Fibroblast of skin of back (primary cell): ENCODE measurements around the gene OXCT1. TPM values are rescaled to one million over a fixed set of nuclear protein-coding genes. Genes with fewer than 3 reads are reported as not detected.

Source experiments
- DNase-seq: peaks from one replicate; pipeline ENCODE4 v3.0.0-alpha.2; 2013
- polyA plus RNA-seq, 2 experiments: library from polyadenylated mRNA; unstranded; fragments of 120-200 nt; gene quantifications; one replicate each; pipeline ENCODE4 v1.2.1, GENCODE V29; 2013; ENCODE audit not compliant: insufficient read length in 2 of 2

The OXCT1 gene
- polyA plus RNA-seq (2013, experiment 1 of 2; ENCODE audit: insufficient read length): 43.2 TPM
- polyA plus RNA-seq (2013, experiment 2 of 2; ENCODE audit: insufficient read length): 32.7 TPM

DNA sequence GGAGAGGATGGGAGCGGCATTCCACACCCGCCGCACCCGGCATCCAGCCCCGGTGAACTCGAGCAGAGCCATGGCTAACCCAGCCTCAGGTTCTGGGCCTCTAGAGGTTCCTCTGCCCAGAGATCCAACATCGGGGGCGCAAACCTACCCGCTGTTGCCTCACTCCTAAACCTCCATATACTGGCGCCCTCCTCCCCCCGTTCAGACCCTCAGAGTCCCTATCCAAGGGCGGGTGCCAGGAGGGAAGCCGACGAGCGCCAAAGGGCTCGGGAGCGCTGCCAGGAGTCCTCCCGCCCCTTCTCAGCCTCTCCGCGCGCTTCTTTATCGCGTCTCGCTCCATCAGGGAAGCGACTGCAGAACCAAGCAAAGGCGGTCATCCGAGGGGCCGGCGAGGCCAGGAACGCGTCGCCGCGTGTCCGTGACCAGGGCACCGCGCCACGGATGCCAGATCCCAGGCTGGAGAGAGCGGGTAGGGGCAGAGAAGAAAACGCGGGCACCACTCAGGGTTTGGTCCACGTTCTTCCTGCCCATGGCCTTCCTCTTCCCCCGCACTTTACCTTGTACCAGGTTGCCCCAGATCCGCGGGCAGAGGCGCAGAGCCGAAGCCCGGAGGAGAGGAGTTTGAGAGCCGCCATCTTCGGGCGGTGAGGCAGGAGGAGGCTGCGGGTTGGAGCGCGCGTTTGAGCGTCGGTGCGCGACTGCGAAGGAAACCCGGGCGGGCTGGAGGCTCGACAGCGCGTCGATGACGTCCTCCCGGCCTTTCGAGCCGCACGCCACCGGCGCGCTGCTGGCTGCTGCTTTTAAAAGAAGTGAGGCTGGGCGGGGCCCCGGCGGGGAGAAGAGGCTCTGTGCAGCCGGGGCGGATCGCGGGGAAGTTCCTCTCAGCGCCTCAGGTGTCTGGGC, at the start of gene OXCT1:
Gene OXCT1, minus strand, starts transcription at position 702 of the 903 bp plus-strand sequence. Its CDS starts 67 bp downstream, at position 635.
- DNase-seq: peak; percentile 83

DNA sequence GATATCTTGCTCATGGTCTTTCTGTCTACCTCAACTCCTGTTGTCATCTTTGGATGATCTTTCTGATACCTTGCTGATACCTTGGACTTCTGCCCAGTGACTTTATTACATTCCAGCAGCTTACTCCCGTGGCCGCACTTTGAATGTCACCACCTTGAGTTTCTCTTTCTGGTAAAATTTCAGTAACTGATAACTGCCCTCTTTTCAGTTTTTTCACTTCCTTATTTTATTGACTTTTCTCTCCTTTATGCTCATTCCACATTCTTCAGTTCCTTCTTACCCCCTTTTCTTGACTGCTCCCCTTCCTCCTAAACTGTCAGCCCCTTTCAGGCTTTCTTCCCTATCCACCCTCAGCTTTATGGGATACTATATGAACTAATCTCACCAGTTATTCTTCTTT, 47.9 kb upstream of the OXCT1 start:
- DNase-seq: no peak

DNA sequence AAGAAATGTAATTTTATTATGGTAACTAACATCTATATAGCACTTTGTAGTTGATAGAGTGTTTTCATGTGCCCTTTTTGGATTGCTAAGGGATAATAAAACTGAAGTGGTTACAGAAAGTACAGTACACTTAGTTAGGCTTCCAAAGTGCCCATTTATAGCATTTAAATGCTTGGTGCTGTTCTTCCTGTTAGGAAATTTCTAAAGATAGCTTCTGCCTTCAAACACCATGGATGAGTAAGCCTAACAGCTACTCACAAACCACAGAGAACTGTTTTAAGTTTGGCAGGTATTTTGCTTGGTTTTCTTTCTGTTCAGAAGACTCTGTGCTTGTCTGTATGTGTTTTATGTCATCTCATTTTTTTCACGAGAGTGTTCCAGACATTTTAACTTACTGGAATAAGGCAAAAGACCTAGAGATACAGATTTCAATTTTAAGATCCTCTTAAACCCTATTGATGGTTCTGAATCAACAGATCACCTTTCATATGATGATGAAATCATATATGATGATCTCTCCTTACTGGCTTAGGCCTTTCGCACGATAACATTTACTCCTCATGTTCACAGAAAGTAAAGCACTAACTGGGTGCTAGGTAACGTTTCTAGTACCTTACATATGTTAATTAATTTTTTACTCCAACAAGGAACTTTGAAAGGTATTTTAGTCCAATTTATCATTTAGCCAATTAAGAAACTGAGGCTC, 38.3 kb upstream of the OXCT1 start:
- peak; percentile 58 for DNase-seq

DNA sequence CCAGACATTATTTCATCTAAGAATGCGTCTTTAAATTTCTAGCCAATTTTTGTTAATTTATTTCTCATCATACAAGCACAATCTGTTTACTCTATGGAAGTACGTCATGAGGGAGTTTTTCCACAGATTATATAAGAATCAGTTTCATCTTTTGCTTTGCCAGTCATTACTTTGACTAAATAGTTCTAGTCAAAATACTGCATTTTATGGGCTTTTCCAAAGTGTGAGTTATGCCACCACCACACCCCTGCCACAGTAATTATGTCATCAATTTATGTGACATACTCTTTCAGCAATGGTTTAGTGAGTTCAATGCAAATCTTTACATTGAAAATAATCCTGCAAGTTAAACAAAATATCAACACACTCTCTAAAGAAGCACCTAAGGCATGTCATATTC, 35.9 kb upstream of the OXCT1 start:
- no peak for DNase-seq

DNA sequence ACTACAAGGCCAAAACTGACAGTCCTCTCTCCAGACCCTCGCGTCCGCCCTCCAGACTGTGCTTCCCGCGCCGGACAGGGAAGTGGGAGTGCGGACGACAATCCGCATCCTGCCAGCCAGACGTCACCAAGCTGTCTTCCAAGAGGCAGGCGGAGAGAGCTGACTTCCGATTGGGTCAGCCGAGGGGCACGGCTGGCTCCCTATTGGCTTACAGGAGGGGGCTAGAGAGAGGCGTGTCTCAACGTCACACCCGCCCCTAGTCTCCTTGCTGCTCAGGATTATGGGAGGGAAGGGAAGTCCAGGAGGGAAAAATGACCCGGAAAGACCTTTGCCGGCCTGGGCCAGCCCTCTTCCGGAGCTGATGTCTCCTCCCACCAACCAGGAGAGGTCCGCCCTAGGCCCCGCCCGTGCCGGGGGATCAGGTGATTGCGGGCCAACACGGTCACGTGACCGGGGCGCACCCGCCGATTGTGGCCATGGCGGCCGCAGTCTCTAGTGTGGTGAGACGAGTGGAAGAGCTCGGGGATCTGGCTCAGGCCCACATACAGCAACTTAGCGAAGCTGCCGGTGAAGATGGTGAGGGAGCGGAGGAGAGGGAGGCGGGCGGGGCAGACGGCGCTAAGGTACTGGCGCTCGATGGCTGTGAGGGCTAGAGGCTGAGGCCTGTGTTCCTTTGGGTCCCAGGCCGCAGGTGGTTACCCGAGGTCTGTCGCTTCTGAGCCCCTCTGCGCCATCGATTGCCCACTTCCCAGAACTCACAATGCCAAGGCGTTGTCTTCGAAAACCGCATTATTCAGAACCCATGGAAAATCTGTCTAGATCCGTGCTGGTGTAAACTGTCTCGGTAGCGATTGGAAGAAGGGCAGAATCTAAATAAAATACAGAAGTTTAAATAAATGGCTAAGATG, 33.9 kb upstream of the OXCT1 start, which contains the start of gene RIMOC1:
Gene RIMOC1, plus strand, starts transcription at position 453 of the 908 bp plus-strand sequence. Its CDS starts 24 bp downstream, at position 477.
- peak; percentile 100 for DNase-seq

DNA sequence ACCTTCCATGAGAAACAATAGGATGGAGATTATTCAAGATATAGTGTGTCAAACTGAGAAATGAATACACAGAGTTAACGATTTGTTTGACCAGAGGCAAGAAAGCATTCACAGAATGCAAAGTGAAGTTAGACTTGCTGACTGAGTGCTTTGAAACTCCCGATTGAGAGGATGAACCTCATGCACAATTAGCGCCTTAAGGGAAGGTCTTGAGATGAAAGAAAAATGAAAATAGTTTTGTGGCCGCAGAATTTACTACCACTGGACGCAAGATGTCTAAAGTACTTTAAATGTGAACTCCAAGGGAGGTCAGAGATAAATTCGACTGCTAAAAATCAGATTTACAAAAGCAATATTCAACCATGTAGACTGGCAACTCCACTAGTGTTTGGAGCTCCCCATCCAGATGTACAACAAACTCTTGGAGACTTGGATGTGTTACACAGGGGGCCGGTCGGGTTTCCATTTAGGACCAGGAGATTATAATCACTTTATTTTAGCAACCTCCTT, 33.2 kb upstream of the OXCT1 start:
- DNase-seq: no peak

DNA sequence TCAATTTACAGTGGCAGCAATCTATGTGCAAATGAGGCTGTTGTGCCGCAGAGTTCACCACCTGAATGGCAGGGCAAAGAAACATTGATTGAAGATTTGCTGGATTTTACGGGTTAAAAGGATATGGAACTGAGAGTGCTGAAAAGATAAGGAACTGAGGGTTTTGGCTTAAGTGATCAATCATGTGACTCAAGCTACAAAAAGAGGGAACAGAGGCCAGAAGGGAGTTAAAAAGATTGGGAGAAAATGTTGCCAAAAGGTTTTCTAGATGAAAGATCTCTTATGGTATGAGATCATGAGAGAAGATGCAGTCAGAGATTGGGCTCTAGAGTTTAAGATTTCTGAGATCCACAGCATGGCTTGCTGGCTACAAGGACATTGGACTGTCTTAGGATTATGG, 26.0 kb upstream of the OXCT1 start:
- DNase-seq: no peak

DNA sequence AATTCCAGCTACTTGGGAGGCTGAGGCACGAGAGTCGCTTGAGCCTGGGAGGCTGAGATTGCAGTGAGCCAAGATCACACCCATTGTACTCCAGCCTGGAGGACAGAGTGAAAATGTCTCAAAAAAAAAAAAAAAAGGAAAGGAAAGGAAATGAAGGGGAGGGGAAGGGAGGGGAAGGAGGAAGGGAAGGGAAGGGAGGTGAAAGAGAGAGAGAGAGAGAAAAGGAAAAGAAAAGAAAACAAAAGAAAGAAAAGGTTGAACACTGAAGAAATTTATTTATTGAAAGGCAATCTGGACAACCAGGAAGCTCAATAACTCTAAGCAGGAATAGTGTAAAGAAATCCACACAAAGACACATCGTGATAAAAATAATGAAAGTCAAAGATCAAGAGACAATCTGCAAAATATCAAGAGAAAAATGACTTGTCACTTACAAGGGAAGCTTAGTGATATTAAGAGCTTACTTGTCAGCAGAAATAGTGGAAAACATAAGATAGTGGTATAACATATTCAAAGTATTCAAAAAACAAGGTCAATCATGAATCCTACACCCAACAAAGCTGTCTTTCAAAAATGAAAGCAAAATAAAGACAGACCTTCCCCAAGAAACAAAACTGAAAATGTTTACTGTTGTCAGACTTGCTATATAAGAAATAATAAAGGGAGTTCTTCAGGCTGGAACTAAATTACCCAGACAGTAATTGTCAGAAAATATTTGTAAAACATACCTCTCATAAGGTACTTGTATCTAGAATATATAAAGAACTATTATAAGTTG, 23.0 kb upstream of the OXCT1 start:
- DNase-seq: no peak

DNA sequence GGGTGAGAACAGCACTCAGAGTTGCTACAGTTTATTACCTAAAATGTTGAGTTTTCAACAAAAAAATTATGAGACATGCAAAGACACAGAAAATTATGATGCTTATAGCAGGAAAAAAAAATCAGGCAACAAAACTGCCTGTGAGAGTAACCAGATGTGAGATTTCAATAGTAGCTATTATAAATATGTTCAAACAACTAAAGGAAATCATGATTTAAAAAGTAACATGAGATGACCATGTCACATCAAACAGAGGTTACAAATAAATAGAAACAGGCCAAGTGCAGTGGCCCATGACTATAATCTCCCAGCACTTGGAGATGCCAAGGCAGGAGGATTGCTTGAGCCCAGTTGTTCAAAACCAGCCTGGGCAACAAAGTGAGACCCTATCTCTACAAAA, 21.8 kb upstream of the OXCT1 start:
- DNase-seq: no peak

DNA sequence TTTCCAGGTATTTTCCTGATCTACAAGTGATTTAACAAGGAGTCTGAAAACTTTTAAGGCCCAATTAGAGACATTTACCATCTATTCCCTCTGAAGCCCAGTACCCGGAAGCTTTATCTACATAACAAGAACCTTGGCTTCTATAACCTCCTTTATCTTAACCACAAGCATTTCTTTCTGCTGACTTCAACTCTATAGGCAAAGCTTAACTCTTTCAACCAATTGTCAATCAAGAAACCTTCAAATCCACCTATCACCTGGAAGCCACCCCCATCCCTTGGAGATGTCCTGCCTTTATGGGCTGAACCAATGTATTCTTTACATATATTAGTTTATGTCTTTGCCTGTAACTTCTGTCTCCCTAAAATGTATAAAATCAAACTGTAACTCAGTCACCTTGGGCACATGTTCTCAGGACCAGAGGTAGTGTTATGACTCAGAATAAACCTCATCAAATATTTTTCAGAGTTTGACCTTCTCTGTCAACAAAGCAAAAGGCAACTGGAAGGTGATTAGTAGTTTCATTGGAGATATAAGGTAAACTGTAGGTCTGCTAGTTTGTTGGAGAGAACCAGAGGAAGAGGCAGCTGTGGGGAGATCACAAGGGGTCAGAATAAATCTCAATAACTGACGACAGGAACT, 21.0 kb upstream of the OXCT1 start:
- no peak for DNase-seq

DNA sequence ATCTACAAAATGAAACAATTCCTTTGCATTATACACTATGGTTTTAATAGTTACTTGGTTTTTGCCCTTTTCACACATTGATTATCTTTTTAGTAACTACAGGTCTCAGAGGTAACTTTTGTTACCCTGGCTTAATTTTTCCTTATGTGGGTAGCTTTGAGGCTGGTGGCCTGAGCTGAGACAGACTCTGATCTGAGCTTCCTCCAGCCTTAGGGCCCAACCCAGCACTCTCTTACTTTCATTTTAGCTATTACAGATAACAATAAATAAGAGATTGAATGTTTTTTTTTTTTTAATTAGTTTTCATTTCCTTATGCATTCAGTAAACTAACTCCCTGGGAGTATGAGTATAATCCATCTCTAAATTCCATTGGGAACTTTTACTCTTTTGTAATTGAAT, 15.1 kb upstream of the OXCT1 start:
- DNase-seq: no peak

DNA sequence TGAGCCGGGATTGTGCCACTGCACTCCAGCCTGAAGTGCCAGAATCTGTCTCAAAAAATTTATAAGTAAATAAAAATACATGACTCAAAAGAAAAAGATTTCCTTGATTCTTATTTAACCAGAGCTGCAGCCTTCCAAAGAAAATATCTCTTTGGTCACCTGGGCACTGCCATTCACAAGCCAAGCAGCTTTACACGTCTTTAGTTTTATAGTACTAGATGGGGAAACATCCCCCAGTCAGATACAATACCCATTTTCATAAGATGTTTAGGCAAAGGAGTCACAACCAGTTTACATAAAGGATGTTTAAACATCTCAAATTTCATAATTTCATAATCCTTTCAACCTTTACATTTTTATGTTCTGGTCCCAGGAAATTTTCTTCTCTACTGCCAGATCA, 13.7 kb upstream of the OXCT1 start:
- no peak for DNase-seq

DNA sequence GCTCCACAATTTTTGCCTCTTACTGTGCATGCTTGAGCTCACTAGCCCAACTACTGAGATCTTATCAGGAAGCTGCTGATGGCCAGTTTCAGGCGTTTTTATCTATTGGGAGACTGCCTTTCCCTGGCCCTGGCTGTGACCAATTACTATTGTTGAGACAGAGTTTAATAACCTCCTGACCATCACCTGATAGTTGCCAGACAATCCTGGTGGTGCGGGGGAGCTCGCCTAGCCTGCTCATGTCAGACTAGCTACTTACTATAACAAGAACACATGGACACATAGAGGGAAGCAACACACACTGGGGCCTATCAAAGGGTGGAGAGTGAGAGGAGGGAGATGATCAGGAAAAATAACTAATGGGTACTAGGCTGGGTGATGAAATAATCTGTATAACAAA, 13.0 kb upstream of the OXCT1 start:
- DNase-seq: no peak

DNA sequence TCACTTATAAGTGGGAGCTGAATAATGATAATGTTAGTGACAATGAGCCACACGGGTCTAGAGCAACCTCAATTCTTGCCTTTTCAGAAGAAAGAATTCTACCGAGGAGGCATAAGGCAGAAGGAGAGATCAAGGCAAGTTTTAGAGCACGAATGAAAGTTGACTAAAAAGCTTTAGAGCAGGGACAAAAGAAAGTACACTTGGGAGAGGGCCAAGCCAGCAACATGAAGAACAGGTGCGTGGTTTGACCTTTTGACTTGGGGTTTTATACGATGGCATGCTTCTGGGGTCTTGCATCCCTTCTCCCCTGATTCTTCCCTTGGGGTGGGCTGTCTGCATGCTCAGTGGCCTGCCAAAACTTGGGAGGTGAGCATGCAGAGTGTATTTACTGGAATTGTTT, 12.5 kb upstream of the OXCT1 start:
- no peak for DNase-seq

DNA sequence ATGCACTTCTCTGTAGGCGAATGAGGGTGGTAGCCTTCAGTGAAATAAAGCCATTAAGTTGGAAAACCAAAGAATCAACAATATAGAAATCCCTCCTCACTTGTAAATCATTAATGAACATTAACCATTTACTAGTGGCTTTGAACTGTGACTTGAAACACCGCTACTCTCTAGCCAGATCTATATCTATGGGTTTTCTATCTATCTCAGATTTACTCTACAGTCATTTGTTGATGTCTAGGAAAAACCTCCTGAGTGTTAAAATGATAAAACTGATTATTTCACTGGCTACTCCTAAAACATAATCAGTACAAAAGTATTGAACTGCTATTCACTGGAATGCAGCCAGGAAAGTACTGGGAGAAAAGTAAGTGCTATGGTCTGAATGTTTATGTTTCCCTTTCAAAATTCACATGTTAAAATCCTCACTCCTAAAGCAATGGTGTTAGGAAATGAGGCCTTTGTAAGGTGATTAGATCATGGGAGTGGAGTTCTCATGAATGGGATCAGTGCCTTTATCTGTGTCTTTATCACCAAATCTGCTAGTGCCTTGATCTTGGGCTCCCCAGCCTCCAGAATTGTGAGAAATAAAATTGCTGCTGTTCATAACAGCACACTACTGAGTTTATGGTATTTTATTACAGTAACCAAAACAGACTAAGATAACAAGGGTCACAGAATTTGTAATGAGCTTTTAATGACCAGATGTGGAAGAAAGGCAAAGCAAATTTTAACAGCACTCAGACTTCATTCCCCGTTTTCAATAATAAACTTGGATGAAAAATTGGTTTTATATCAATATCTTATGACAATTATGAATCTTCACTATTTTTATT, 8.6 kb upstream of the OXCT1 start:
- DNase-seq: no peak

DNA sequence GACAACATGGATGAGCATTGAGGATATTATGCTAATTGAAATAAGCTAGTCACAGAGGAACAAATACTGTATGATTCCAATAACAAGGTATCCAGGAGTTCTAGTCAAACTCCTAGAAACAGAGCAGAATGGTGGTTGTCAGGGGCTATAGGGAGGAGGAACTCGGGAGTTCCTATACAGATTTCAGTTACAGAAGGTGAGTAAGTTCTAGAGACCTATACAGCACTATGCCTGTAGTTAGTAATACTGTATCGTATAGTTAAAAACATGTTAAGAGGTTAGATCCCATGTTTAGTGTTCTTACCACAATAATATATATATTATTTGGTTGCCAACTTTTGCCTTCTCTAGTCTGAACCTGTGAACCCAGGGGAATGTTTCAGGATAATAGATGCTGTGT, 7.9 kb upstream of the OXCT1 start:
- no peak for DNase-seq

DNA sequence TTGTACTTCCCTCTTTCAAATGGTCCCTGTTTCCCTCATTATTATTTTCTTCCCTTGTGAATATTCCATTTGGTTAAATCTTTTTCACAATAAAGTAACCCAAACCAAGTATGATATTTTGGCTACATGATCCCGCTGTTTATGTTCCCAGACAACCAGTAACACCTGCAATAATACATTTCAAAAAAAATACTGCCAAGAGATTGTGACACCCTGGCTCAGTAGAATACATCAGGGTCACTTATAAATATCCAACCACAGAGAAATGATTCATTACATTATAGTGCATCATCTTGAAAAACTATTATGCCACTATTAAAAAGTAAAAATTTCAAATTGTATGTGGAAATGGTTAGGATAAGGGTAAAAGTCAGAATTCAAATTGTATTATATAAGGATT, 7.2 kb upstream of the OXCT1 start:
- DNase-seq: no peak

DNA sequence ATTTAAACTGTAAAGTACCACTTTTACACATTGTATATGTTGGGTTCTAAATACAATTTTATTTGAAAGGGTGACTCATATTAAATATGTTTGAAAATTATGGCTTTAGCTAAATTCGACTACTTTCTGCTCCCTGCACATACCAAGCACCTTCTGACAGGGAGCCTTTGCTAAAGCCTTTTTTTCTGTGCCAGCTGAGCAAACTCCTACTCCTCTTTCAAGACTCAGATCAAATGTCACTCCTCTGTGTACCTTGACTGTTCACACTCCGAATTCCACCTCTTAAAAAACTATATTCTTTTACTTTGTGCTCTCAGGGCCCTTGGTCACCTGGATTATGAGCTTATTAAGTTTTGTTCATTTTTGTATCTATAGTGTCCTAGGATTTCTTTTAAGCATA, 6.5 kb upstream of the OXCT1 start:
- no peak for DNase-seq

DNA sequence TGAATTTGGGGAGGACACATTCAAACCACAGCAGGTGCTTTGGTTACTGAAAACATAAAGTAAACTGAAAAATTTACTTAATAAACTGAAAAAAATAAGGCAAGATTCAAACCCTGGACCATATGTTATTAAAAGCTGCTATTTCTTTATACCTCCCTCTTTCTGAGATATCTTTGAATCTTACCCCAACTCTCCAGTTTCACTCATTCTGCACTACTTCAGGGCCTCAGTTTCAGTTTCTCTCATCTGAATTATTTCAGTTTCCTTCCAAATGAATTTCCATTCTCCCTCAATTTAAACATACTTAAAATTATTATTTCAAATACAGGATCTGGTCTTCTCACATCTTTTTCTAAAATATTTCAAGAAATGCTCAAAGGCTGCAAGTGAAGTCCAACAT, 4.9 kb upstream of the OXCT1 start:
- no peak for DNase-seq

DNA sequence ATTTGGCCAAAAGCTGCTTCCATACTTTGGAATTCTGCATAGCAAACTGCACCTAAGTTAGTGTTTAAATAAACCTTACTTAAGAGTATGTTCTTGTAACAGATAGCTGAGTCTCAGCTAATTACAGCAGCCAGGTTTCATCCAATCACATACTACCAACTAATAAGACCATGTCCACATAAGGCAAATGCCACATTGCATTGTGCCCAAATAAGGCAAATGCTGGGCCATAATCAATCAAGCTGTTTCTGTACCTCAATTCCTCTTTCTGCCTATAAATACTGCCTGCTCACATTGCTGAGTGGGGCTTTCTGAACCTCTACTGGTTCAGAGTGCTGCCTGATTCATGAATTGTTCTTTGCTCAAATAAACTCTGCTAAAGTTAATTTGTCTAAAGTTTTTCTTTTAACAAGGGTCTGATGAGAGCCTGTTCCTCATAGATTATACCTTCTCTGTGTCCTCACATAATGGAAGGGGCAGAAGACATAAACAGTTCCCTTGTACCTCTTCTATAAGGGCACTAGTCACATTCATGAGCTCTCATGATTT, 4.4 kb upstream of the OXCT1 start:
- DNase-seq: no peak
